Measurements from ENCODE around the gene FOXE3.
A peak's percentile ranks its signal among the peaks of the same experiment; 100 is the strongest.

Gene FOXE3

DNA sequence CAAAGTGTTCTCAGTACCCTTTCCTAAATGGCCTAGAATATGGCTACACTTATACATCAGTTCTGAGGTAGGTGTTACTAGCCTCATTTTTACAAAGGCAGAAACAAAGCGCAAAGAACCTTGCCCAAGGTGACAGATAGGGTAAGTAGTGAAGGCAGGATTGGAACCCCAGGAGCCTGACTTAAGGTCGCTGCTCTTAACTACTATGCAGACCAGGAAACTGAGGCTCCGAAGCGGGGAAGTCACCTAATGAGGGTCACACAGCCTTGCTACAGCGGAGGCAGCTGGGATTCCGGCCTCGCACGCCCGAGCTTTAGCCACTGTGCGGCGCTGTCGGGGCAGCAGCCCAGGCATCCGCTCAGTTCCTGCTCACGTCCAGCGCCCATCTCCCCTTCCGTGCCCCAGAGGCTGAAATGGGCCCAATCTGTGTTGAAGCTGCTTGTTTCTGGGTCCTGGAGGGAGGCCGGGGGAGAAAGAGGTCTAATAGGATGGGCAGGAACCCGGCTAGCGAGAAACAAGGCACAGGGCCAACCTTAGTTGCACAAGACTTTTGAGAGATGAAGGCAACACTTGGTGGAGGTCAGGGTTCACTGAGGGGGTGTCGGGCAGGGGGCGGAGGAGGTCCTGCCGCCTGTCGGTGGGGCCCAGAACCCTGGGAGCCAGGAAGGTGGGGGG, 20.4 kb downstream of the FOXE3 start:
- peak; percentile 77 for DNase-seq

DNA sequence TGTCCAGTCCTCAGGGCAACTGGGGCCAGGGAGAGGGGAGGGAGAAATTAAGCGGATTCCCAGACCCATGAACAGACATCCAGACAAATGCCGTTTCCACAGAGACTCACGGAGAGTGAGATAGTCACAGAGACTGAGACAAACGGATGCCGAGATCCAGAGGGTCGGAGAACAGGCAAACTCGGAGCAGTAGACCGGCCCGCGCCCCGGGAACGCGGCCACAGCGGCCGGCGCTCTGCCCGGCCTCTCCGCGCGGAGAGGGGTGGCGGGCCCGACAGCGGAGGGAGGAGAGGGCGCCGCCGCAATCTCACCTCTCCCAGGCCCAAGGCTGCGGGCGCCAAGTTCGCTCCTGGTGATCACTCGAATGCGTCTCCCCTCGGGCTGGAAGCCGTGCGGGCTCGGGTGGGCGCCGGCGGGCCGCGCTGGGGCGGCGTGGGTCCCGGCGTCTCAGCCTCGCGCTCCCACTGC, 20.9 kb downstream of the FOXE3 start:
- DNase-seq, result peak; percentile 16

GRCh38 chr1:47437447-47438164, 21.5 kb downstream of the FOXE3 start, which contains the start of gene FOXD2:
Gene FOXD2 (plus strand): TSS chr1:47438044. CDS start chr1:47438136, 92 bp downstream.
- peak; percentile 82 for DNase-seq

DNA sequence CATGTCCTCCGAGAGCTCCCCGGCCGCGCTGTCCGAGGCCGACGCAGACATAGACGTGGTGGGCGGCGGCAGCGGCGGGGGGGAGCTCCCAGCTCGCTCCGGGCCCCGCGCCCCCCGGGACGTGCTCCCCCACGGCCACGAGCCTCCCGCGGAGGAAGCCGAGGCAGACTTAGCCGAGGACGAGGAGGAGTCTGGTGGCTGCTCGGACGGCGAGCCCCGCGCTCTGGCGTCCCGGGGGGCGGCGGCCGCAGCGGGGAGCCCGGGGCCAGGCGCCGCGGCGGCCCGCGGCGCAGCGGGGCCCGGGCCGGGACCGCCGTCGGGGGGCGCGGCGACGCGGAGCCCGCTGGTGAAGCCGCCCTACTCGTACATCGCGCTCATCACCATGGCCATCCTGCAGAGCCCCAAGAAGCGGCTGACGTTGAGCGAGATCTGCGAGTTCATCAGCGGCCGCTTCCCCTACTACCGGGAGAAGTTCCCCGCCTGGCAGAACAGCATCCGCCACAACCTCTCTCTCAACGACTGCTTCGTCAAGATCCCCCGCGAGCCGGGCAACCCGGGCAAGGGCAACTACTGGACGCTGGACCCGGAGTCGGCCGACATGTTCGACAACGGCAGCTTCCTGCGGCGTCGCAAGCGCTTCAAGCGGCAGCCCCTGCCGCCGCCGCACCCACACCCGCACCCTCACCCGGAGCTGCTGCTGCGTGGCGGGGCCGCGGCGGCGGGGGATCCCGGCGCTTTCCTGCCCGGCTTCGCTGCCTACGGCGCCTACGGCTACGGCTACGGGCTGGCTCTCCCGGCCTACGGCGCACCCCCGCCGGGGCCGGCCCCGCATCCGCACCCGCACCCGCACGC, 22.3 kb downstream of the FOXE3 start:
- DNase-seq, result no peak

- no peak for DNase-seq
Measured at GRCh38 chr1:47439017-47439818, 23.1 kb downstream of the FOXE3 start.

GRCh38 chr1:47439819-47440598, 23.9 kb downstream of the FOXE3 start:
- DNase-seq, result no peak

DNA sequence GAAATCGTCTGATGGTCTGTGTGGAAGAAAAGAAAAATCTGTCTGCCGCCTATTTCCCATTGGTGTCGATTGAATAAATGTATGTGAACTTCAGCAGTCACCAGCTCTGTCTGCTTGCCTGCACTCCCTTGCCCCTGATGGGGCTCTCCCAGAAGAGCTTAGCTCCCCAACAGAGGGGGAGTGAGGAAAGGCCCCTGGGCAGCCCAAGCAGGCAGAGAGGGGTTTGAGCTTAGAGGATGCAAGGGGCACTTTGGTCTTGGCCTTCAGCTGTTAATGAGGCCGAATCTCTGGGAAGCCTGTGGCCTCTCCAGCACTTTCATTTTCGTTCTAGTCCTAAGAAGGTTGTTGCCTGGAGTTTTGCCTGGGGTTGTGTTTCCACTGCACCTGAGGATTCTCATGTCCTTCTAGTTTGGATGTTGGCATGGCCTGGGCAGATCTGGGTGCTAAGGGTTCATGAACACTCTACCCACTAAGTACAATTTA, 24.6 kb downstream of the FOXE3 start:
- no peak for DNase-seq

GRCh38 chr1:47441450-47442106, 25.5 kb downstream of the FOXE3 start:
- DNase-seq, result no peak

DNA sequence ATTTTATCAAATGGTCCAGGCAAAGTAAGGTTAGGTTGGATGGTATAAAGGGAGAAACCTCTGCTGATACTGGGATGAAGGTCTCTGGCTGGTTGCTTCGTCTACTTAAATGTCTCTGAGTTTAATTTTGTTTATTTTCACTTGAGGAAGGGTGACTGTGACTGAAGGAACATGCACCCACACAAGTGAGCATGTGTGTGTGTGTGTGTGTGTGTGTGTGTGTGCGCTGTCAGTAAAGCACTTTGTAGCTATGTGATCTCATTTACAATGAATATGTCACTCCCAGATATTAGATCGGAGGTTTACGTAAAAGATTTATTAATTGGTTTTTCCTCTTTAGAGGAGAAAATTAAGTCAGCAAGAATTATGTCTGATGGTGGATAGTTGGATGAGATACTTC, 26.1 kb downstream of the FOXE3 start:
- no peak for DNase-seq

- no peak for DNase-seq
Measured at GRCh38 chr1:47442842-47443529, 26.9 kb downstream of the FOXE3 start.

GRCh38 chr1:47443530-47444296, 27.6 kb downstream of the FOXE3 start:
- DNase-seq, result no peak

GRCh38 chr1:47444297-47444561, 28.1 kb downstream of the FOXE3 start:
- no peak for DNase-seq

GRCh38 chr1:47444562-47445465, 28.7 kb downstream of the FOXE3 start:
- DNase-seq, result no peak

- no peak for DNase-seq
Measured at GRCh38 chr1:47445823-47446550, 29.9 kb downstream of the FOXE3 start.

GRCh38 chr1:47448462-47449222, 32.6 kb downstream of the FOXE3 start:
- no peak for DNase-seq

DNA sequence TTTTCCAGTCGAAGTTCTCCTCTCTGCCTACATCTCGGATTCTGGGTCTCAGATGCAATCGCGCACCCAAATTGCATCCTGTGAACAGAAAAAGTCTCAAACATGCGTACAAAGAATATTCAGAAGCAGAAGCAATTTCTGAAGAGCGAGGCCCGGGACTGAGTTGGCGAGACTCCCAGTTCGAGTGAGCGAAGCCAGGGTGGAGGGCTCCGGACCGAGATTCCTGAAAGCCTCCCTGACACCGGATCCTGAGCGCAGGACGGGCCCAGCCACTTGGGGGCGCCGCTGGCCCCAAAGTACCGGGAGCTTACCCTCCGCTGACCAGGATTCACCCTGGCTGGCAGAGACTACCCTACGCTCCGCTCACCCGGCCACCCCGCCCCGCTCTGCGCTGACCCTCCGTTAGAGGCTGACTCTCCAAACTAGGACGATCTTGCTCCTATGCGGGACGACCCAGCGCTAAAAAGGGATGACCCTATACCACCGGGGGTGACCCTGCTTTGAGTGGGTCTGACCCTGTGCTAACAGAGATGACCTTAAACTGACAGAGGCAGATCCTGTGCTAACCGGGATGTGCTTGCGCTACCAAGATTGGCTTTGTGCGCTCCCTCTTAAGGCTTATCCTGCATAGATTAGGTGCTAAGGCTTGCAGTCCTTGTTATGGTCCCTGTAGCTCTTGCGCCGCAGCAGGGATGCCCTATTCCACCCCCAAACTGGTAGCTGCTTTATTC, 33.9 kb downstream of the FOXE3 start:
- DNase-seq, result no peak

DNA sequence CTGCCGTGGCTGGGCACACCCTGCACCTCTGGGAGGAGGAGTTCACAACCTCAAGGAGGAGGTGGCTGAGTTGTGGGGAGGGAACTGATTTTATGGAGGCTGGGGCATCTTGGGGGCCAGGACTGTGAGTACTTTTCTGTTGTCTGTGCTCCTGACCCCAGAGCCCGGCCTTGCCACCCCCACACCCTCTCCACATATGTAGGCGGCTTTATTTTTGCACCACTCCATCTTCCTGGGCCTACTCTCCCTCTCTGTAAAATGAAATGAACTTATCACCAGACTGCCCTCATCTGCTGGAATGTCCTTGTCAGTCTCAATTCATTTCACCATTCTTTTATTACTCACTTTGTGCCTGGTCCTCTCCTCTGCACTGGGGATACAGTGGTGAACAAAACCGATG, 34.5 kb downstream of the FOXE3 start:
- DNase-seq, result no peak
